PFSK-1 (cell line): ENCODE measurements around the gene INKA1.

Experiments used
- TAF1 ChIP-seq: IDR thresholded peaks from 2 replicates; pipeline ENCODE4 v1.6.1; 2012; ENCODE audit warnings: low read length, control low read depth, borderline replicate concordance; ENCODE audit not compliant: insufficient read depth
- TF ChIP-seq, protein P1 (sequence below), 2 experiments: IDR thresholded peaks; 2 replicates each; pipeline versions ENCODE4 v1.6.1 to v1.8.0; 2011 to 2012; ENCODE audit warnings: low read depth in 2 of 2, low read length in 2 of 2, control low read depth in 1 of 2, inconsistent platforms in 1 of 2, mild to moderate bottlenecking in 1 of 2, moderate library complexity in 1 of 2; ENCODE audit not compliant: insufficient read depth in 1 of 2

DNA sequence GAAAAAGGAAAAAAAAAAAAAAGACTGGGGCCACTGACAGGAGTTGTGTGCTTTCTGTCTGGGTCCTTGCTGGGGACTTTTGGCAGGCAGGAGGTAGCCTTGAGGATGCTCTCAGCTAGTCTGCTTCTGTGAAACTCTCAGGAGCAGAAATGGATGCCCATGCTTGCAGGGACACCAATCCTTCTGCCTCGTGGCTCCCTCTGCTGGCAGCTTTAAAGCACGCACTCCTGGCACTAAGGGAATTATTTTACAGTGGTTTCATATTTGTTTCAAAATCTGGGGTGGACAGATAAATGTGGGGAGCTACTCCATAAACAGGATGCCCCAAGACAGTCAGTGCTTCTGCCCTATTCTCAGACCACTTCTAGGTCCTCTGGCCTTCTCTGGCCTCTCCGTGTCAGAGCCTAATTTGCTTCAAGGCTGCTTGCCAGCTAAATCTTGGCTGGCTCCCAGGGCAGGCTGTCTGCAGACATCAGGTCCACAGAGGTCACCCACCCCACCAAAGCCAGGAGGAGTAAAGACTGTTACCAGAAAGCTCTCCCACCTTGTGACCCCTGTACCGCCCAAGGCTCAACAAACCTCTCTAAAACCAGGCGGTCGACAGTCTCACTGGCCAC is 36.2 kb downstream of the INKA1 start:
- TF ChIP-seq TAF1: no peak
- TF ChIP-seq, protein P1, sequence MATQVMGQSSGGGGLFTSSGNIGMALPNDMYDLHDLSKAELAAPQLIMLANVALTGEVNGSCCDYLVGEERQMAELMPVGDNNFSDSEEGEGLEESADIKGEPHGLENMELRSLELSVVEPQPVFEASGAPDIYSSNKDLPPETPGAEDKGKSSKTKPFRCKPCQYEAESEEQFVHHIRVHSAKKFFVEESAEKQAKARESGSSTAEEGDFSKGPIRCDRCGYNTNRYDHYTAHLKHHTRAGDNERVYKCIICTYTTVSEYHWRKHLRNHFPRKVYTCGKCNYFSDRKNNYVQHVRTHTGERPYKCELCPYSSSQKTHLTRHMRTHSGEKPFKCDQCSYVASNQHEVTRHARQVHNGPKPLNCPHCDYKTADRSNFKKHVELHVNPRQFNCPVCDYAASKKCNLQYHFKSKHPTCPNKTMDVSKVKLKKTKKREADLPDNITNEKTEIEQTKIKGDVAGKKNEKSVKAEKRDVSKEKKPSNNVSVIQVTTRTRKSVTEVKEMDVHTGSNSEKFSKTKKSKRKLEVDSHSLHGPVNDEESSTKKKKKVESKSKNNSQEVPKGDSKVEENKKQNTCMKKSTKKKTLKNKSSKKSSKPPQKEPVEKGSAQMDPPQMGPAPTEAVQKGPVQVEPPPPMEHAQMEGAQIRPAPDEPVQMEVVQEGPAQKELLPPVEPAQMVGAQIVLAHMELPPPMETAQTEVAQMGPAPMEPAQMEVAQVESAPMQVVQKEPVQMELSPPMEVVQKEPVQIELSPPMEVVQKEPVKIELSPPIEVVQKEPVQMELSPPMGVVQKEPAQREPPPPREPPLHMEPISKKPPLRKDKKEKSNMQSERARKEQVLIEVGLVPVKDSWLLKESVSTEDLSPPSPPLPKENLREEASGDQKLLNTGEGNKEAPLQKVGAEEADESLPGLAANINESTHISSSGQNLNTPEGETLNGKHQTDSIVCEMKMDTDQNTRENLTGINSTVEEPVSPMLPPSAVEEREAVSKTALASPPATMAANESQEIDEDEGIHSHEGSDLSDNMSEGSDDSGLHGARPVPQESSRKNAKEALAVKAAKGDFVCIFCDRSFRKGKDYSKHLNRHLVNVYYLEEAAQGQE (IDR thresholded peaks at IDR 0.05; ENCODE audit: insufficient read depth in 1 of 2, low read depth in 2 of 2, low read length in 2 of 2): no peak
